GM21825 (cell line): Measurements from ENCODE around the gene MFAP2.
"Not testable (repeated sequence)": the region's sequence is repeated elsewhere in the genome, so short reads cannot be mapped to it uniquely, and the experiment has no call there.

ENCODE experiments used
- ATAC-seq: cut with Tn5 transposase; IDR thresholded peaks from one replicate; pipeline ENCODE4 v1.9.1; 2021; ENCODE audit warnings: mild to moderate bottlenecking, moderate library complexity; ENCODE audit not compliant: unreplicated experiment

Gene MFAP2

DNA sequence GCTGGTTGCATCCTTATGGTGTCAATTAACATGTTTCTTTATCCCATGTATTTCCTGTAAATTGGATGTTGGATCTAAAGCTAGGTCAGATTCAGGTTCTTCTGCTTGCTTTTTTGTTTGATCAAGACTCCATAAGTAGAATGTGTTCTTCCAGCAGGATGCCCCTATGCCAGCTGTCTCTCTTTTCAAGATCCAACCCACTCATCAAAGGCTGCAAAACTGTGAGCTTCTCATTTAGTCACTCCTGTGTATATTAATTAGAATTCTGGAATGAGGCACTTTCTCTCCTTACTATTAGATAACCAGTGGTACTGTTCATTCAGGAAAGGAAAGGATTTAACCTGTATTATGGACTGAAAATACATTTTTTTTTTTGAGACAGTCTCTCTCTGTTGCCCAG, 46.5 kb downstream of the MFAP2 start:
- not testable (repeated sequence) for ATAC-seq

- not testable (repeated sequence) for ATAC-seq
Measured at GRCh38 chr1:16931206-16931934, 49.0 kb downstream of the MFAP2 start.

DNA sequence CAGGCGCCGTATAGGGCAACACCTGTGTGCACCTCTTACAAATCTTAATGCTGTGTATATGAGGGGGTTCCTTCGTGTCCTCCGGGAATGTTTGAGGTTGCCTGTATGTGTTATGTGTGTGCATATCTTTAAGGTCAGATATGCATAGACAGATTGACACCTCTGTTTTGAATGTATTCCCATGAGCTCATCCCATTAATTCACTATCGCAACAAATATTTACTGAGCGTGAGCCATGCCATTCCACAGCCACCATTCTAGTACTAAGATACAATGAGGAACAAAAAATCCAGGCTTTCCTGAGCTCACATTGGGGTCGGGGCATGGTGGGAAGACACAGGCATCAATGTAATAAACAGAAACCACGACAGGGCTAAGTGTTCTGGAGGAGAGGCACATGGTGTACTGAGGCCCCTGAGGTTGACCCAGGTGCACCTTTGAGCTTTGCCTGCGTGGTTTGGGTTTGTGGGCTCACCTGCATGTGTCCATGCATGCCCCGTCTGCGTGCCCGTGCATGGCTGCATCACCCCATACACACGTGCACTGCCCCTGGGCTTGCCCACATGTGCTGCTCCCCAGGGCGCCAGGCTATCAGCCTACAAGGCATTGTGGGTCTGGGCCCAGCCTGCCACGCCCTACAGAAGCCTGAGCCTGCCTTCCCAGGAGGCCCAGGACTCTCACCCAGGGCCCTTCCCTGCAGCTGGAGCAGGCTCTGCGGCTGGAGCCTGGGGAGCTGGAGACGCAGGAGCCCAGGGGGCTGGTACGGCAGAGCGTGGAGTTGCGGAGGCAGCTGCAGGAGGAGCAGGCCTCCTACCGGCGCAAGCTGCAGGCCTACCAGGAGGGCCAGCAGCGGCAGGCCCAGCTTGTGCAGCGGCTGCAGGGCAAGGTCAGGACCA, 51.0 kb downstream of the MFAP2 start:
- not testable (repeated sequence) for ATAC-seq

DNA sequence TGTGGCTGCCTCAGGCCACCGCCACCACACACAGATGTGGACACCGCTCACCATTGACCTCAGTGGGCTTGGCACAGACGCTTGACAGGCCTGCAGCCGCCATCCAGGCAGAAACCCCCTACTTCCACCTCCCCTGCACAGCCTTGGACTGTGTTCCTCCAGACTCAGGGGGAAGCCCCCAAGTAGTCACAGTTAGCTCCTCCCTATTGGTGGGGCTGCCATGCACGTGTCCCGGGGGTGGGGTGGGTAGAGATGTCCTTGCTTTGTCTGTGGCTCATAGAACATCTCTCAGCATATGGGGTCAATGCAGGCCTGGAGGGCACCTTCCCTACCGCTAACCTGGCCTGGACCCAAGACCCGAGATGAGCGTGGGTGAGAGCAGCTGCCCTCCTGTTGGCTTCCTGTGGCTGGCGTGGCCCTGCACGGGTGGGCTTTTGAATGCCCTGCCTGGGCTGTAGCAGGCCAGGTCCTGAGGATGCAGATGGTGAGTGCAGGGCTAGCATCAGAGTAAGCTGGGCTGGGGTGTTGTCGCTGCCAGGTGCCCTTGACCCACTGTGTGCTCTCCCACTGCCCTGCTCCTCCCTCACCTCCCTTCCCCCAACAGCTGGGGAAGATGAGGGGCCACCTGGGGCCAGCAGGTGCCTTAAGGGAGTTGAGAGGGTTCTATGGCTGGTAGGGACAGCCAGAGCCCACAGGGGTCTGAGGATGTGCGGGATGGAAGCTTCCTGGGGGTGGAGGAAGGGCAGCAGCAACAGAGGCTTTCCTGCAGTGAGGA, 52.5 kb downstream of the MFAP2 start:
- ATAC-seq = no peak

DNA sequence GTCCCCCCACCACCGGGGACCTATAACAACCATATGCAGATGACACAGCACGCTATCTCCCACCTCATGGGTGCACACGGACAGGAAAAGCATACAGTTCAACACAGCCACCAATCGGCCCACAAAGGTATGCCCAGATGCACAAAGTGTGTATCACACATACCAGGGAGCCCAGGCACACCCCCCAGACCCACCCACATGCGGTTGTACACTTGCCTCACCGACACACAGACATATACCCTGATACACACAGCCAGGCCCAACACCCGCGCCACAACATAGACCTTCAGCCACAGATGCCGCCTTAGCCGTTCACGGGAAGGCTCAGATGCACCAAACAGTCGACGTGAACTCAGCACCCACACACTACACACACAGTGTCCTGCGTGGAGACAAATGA, 53.2 kb downstream of the MFAP2 start:
- ATAC-seq = no peak

DNA sequence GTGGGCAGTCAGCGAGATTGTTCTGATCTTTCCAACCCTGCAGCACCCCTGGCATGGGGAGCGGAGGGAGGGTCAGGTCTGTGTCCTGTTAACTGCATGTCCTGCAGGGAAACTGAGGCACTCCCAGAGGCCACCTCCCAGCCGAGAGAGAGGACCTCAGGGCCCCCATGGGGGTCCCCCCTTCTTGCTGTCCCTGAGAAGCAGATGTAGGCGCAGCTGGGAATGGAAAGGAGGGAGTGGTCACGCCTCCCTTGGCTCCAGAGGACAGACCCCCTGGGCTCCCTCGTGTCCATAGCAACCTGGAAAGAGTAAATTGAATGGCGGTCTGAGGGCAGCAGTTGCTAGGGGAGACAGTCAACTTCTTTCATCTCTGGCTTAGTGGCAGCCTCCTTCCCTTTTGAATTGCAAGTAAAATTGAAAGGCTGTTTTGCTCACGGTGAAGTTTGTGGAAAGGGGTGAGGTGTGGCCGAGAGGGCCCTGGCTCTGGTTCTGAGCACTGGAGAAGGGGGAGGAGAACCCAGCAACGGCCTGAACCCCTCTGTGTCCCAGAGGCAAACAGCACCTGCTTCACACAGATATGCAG, 53.8 kb downstream of the MFAP2 start:
- no peak for ATAC-seq

DNA sequence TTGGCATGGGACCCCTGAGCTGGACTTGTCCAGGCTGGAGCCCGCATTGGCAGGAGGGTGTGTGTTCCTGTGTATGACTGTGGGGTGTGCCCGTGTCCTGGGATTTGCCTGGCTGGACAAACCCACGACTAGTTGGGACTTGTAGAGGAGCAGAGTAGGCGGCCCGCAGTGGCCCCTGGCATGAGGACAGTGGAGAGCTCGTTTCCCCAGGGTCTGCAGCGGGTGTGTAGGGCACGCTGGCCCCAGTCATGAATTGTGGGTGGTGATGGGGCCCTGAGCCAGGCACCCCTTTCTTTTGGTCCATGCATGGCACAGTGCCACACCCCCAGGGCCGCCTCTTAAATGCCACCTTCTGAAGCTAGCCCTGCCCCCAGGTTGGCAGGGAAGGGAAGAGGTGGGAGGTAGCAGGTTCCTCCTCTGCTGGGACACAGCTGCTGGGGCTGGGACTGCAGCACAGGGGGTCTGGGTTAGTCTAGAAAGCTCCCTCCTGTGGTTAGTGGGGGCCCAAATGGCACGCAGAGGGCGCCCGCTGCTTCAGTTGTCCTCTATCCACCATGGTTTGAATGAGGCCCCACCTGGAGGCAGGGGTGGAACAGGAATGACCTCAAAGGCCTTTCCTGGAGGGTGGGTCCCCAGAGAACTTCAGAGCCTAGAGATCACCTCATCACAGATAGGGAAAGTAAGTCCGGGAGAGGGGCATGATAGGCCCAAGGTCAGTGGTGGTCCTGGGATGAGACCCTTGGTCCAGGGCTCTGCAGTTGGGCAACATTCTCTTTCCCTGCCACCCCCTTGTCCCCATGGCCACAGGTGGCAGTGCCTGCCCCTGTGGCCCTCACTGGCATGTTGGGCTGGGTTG, 54.6 kb downstream of the MFAP2 start:
- no peak for ATAC-seq

DNA sequence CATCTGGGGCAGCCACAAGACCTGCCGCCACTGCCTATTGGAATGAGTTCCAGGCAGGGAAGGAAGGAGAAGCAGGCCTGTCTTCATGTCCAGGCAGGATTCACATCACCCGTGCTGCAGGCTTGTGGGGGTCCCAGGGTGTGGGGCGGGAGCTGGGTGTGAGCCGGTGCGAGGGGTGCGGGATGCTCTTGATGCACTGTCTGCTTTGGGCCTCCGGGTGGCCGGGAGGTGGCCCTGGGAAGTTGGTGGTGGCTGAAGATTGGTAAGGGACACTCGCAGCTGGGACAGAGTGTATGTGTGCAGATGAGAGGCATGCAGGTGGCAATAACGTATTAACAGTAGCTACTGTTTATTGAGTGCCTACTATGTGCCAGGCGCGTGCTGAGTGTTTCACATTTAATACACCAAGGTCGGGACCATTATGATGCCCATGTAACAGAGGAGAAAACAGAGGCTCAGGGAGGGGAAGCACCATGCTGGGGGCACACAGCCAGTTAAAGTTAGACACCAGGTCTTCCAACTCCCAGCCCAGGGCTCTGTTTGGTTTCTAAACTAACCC, 55.4 kb downstream of the MFAP2 start:
- no peak for ATAC-seq
